ENCODE results near the gene KANSL1.

- TF ChIP-seq CTCF (IDR thresholded peaks at IDR 0.05; ENCODE audit: poor library complexity), result no peak
- TF ChIP-seq EZH2 (IDR thresholded peaks at IDR 0.05; ENCODE audit: borderline replicate concordance), result no peak
Measured at GRCh38 chr17:46117117-46117516, 76.1 kb downstream of the KANSL1 start.

Data from hepatocyte (in vitro differentiated cells).